ENCODE measurements around the gene SLF1.

DNA sequence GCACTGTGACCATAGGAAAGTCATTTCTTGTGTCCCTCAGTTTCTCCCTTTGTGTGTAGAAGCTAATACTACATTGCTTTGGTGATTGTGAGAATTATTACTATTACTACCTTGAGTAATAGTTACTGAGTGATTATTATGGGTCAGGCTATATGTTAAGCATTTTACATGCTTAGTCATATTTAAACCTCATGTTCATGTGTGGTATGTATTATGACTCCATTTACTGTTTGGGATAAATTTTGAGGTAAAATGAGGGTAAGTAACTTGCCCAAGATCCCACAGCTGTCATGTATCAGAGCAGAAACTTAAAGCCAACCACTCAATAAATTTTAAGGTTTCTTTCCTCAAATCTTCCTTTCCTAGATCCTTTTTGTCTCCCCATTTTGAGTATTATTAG is 28.3 kb downstream of the SLF1 start:
- no peak for TF ChIP-seq EZH2 (IDR thresholded peaks at IDR 0.05; ENCODE audit: low read depth)
- TF ChIP-seq, protein P1, sequence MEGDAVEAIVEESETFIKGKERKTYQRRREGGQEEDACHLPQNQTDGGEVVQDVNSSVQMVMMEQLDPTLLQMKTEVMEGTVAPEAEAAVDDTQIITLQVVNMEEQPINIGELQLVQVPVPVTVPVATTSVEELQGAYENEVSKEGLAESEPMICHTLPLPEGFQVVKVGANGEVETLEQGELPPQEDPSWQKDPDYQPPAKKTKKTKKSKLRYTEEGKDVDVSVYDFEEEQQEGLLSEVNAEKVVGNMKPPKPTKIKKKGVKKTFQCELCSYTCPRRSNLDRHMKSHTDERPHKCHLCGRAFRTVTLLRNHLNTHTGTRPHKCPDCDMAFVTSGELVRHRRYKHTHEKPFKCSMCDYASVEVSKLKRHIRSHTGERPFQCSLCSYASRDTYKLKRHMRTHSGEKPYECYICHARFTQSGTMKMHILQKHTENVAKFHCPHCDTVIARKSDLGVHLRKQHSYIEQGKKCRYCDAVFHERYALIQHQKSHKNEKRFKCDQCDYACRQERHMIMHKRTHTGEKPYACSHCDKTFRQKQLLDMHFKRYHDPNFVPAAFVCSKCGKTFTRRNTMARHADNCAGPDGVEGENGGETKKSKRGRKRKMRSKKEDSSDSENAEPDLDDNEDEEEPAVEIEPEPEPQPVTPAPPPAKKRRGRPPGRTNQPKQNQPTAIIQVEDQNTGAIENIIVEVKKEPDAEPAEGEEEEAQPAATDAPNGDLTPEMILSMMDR (conservative IDR thresholded peaks at IDR 0.05) = no peak
